NCI-H128 (cell line): ENCODE results near the gene SPINT3.
"Not testable (repeated sequence)": the region's sequence is repeated elsewhere in the genome, so short reads cannot be mapped to it uniquely, and the experiment has no call there.

Experiments
- DNase-seq: peaks from one replicate; lab custom pipeline; 2025; ENCODE audit not compliant: unreplicated experiment; lab: John Stamatoyannopoulos, UW

Gene SPINT3

DNA sequence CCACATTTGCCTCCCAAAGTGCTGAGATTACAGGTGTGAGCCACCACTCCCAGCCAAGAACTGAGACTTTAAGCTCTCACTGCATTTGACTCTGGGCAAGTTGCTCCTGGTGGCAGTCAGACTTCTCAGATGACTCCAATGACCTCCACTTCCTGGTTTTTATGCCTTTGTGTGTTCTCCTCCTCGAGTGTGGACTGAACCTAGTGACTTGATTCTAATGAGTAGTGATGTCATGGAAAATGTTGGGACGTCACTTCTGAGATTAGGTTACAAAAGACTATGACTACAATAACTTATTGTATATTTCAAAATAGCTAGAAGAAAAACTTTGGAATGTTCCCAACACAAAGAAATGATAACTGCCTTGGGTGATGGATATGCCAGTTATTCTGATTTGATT, 12.0 kb downstream of the SPINT3 start:
- no peak for DNase-seq

DNA sequence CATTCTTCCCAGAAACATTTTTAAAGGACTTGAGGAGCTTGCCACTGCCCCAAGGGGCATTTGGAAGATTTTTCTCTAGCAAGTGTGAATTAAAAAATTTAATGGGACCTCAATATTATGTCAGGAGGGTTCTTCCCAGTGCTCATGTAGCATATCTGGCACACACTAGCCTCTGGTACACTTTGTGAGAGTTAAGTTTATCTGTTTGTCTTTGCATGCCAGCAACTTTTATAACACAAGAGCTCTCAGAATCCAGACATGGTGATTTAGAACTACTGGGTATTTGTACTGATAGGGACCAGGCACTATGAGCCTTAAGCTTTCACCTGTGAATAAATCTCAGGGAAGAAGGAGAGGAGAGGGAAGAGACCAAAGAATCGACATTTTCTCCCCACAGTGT, 12.9 kb downstream of the SPINT3 start:
- DNase-seq, result no peak

- no peak for DNase-seq
These were observed 13.8 kb downstream of the SPINT3 start for GRCh38 chr20:45501600-45501999.

DNA sequence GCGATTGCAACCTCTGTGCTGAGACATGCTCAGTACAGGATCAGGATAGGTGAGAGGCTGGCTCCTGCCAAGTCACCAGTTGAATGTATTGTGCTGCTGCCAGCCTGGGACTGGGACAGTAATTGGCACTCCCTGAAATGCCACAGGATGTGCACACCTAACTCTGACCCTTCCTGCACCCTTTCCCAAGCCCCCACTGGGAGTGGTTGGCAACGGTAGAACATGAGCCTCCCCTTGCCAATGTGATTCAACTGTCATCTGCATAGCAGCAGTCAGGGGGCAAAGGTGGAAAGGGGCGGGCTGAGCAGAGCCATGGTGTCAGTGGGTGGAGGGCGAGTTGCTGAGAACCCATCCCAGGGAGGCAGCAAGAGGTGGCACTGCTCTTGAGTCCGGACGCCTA, 15.4 kb downstream of the SPINT3 start:
- no peak for DNase-seq

- DNase-seq, result no peak
These were observed 17.4 kb downstream of the SPINT3 start for GRCh38 chr20:45497971-45498494.

GRCh38 chr20:45496166-45496565, 19.3 kb downstream of the SPINT3 start:
- no peak for DNase-seq

- DNase-seq, result no peak
These were observed 19.9 kb downstream of the SPINT3 start for GRCh38 chr20:45495501-45495941.

DNA sequence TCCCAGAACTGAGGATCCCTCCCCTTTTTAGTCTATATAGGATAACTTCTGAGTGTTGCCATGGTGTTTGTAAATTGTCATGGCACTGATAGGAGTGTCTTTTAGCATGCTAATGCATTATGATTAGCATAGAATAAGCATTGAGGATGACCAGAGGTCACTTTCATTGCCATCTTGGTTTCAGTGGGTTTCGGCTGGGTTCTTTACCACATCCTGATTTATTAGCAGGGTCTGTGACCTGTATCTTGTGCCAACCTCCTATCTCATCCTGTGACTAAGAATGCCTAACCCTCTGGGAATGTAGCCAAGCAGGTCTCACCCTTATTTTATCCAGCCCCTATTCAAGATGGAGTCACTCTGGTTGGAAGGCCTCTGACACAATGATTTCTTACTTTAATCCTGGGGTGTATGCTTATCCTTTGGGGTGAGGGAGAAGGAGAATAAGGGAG, 26.3 kb downstream of the SPINT3 start:
- no peak for DNase-seq

GRCh38 chr20:45487231-45487635, 28.2 kb downstream of the SPINT3 start:
- DNase-seq, result no peak

DNA sequence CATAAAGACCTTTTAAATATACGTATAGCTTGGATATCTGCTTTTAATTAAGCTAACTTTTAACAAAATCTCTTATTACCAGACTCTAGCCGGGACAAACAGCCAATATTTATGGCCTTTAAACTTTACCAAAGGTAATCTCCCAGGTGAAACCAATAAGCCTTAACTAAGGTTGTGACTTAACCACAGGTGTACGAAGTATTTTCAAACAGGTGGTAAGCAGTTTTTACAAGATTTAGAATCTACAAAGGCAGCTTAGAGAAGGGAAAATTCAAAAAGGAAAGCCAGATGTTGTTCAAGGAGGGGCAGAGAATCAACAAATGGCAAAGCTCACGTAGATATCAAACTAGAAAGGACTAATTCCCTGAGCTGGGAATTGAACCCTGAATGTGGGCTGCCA, 30.0 kb downstream of the SPINT3 start:
- DNase-seq, result no peak

DNA sequence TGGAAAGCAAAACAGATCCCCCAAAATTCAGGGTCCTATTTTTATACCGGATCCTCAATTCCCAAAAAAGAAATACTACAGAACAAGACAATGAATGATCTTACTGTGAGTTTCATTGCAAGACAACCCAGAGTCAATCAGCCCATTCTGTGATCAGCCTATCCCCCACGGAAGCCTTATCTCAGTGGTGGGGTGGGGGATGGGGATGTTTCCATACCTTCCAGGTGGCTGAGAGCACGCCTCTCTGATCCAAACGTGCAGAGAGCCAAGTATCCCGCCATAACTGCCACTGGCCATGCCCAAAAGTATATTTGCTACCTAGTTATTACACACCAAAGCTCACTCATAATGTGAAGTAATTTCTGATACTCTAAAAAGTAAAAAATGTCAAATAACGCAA, 30.7 kb downstream of the SPINT3 start:
- DNase-seq, result no peak

DNA sequence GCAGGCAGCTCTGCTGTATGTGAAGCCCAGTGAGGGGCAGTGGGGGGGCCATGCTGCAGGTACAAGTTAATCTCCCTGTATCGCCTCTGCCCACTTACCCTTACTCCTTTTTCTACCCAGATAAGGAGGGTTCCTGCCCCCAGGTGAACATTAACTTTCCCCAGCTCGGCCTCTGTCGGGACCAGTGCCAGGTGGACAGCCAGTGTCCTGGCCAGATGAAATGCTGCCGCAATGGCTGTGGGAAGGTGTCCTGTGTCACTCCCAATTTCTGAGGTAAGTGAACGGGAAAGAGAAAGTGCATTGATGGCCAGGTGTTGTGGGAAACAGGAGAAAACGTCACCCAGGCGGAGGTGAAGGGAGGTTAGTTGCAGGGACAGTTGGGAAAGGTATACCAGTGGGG, 35.6 kb downstream of the SPINT3 start:
- no peak for DNase-seq

DNA sequence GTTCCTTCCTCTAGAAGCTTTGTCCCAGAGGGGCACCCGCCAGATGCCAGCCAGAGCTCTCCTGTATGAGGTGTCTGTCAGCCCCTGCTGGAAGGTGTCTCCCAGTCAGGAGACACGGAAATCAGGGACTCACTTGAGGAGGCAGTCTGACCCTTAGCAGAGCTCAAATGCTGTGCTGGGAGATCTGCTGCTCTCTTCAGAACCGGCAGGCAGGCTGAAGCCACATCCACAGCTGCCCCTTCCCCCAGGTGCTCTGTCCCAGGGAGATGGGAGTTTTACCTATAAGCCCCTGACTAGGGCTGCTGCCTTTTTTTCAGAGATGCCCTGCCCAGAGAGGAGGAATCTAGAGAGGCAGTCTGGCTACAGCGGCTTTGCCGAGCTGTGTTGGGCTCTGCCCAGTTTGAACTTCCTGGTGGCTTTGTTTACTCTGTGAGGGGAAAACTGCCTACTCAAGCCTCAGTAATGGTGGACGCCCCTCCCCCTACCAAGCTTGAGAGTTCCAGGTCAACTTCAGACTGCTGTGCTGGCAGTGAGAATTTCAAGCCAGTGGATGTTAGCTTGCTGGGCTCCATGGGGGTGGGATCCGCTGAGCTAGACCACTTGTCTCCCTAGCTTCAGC, 37.8 kb downstream of the SPINT3 start:
- DNase-seq, result not testable (repeated sequence)

DNA sequence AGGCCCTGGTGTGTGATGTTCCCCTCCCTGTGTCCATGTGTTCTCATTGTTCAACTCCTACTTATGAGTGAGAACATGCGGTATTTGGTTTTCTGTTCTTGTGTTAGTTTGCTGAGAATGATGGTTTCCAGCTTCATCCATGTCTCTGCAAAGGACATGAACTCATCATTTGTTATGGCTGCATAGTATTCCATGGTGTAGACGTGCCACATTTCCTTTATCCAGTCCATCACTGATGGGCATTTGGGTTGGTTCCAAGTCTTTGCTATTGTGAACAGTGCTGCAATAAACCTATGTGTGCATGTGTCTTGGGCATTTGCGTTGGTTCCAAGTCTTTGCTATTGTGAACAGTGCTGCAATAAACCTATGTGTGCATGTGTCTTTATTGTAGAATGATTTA, 43.1 kb downstream of the SPINT3 start:
- not testable (repeated sequence) for DNase-seq

DNA sequence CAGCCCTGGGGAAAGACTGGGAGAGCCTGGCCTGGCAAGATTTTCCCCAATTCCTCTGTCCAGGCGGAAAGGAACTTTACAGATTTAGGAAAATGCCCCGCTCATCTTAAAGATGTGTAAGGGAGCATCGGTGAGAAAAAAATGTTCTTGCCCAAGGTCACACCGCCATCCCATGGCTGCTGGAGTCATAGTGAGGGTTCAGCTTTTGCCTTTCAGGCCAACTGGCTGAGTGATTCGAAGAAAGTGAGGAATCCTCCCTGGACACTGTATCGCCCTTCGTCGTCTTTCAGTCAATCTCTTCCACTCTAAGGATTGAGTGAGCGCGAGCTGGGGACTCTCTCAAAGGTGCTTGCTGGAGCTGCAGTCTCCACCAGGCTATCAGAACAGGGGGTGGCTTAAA, 44.5 kb downstream of the SPINT3 start:
- peak; percentile 13 for DNase-seq

GRCh38 chr20:45470262-45470931, 45.0 kb downstream of the SPINT3 start:
- DNase-seq, result peak; percentile 45

GRCh38 chr20:45469336-45470261, 45.8 kb downstream of the SPINT3 start, which contains the start of gene WFDC2:
TSS of gene WFDC2 (plus strand) at chr20:45469753. CDS start at chr20:45469782, 29 bp downstream.
- DNase-seq, result no peak

DNA sequence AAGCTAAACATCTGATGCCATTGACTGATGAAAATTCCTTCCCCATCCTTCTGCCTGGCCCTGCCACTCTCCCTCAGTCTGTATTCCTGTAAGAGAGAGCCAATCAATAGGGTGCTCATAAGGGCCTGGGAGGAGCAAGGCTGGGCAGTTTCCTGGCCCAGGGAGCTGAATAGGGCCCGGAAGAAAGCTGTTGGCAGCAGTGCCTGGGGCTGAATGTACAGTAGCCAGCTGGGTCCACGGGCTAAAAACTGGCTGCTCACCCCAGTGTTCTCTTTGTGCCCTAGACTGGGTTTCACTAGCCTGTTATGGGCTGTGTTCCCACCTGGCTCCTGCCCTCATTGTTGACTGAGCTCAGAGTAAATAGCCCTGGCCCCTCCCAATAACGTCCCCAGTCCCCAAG, 47.6 kb downstream of the SPINT3 start:
- DNase-seq, result no peak

GRCh38 chr20:45467172-45467571, 48.2 kb downstream of the SPINT3 start:
- DNase-seq, result no peak

DNA sequence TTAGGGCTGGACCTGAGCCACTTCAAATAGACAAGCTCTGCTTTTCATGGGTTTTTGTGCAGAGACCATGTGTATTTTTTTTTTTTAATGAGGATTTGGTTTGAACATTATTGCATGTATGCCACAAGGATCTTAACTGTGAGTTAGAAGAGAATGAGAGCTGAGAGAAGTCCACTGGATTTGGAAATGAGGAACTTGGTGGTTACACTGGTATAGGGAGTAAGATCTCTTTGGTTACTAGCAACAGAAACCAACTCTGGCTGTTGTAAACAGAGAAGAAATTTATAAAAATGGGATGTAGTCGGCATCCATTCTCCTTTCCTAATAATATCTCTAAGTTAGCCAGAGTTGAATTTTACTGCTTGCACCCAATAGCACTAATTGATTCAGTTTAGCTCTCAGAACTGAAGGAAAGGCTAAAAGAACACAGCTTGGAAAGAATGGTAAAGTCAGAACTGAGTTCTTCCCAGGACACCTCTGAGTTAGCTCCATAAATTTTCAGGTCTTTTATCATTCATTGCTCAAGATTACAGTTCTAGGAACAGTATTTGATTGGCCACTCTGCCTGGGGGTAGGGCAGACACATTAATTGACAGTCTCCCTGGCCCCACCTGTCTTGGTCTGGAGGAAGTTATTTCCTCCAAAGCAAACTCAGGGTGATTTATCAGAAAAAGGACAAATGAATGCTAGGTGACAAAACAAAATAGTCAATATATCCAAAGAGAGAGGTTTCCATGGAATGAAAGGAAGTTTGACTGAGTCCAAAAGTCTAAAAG, 49.7 kb downstream of the SPINT3 start:
- no peak for DNase-seq

DNA sequence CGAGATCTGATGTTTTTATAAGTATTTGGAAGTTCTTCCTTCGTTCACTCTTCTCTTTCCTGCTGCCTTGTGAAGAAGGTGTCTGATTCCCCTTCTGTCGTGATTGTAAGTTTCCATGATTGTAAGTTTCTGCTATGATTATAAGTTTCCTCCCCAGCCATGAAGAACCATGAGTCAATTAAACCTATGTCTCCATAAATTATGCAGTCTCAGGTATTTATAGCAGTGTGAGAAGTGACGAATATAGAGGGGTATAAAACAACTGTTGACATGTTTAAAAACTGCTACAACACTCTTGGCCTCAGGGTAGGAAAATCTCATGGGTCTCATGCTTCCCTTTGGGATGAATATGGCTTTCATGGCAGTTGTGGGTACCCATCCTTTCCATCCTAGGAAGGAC, 51.7 kb downstream of the SPINT3 start:
- DNase-seq, result no peak
